Measurements from ENCODE around the gene DDX6. TPM values are rescaled to one million over a fixed set of nuclear protein-coding genes. Genes with fewer than 3 reads are reported as not detected.

The DDX6 gene
- total and polyA plus RNA-seq, 9 of the 15 experiments (the other 6 are each of a cell fraction or from before 2014, with no cell fraction given) = 10.0 to 102 (median 58.2) TPM

GRCh38 chr11:118791111-118791960, at the start of gene DDX6 (continued):
- TF ChIP-seq FOXO4 (CRISPR knock-in tag; IDR thresholded peaks at IDR 0.05) (no peak), DNMT1 (IDR thresholded peaks at IDR 0.05) (no peak), TFE3 (CRISPR knock-in tag; IDR thresholded peaks at IDR 0.05) (no peak), TEAD4 (IDR thresholded peaks at IDR 0.05; ENCODE audit: low read length) (no peak; the same call in none of the 2 replicates), TEAD4 (CRISPR knock-in tag; IDR thresholded peaks at IDR 0.05; ENCODE audit: borderline replicate concordance) (no peak), RAD51 (IDR thresholded peaks at IDR 0.05; ENCODE audit: borderline replicate concordance, low read depth) (no peak), MYNN (IDR thresholded peaks at IDR 0.05) (peak; percentile 42; the same call in 1 of the 2 replicates), MYNN (CRISPR knock-in tag; IDR thresholded peaks at IDR 0.05) (no peak), BCOR (IDR thresholded peaks at IDR 0.05) (0 out of 2 replicates have a peak, but pooled peaks have one; percentile 7), ZBTB17 (CRISPR knock-in tag; IDR thresholded peaks at IDR 0.05) (peak; percentile 61; the same call in 1 of the 2 replicates), ZNF174 (CRISPR knock-in tag; IDR thresholded peaks at IDR 0.05) (no peak), DEAF1 (CRISPR knock-in tag; IDR thresholded peaks at IDR 0.05) (peak; percentile 40), SMAD1 (IDR thresholded peaks at IDR 0.05; ENCODE audit: low read depth, low read length, partially characterized antibody) (no peak), PRPF4 (IDR thresholded peaks at IDR 0.05; ENCODE audit: insufficient read depth, low read depth, low read length, poor library complexity, severe bottlenecking) (peak; percentile 34), SAP30 (IDR thresholded peaks at IDR 0.05; ENCODE audit: borderline replicate concordance, insufficient read depth, low read depth, low read length, poor library complexity, severe bottlenecking) (peak; percentile 34), HES1 (IDR thresholded peaks at IDR 0.05; ENCODE audit: low read depth) (0 out of 2 replicates have a peak, but pooled peaks have one; percentile 48), MBD2 (IDR thresholded peaks at IDR 0.05; ENCODE audit: borderline replicate concordance, low read depth) (peak; percentile 55; the same call in 1 of the 2 replicates), BMI1 (IDR thresholded peaks at IDR 0.05; ENCODE audit: low read length) (no peak), ELK1 (CRISPR knock-in tag; IDR thresholded peaks at IDR 0.05) (no peak), LARP7 (IDR thresholded peaks at IDR 0.05) (0 out of 2 replicates have a peak, but pooled peaks have one; percentile 53), TAF9B (IDR thresholded peaks at IDR 0.05; ENCODE audit: partially characterized antibody) (peak; percentile 99), ZNF551 (CRISPR knock-in tag; IDR thresholded peaks at IDR 0.05) (no peak)

Data from K562 (cell line).